SU-DHL-6 (cell line): ENCODE measurements around the gene JADE2.
A peak's percentile ranks its signal among the peaks of the same experiment; 100 is the strongest.

Source experiments
- H2AFZ ChIP-seq: fragments of 200-600 bp; sonication (generic); 2 replicates; pipeline ENCODE4 v1.6.1; 2014; ENCODE audit warnings: low read depth, mild to moderate bottlenecking, moderate library complexity, mixed read lengths, antibody characterized with exemption, low read length; ENCODE audit not compliant: severe bottlenecking
- H3F3A ChIP-seq: fragments of 200-600 bp; shearing (Covaris generic); 2 replicates; pipeline ENCODE4 v1.6.0; 2016; ENCODE audit warnings: antibody characterized with exemption, mild to moderate bottlenecking; ENCODE audit not compliant: insufficient read depth
- H3K27ac ChIP-seq: fragments of 200-600 bp; sonication (generic); 2 replicates; pipeline ENCODE4 v1.5.1; 2016; ENCODE audit warnings: low read depth, mild to moderate bottlenecking, low read length, moderate library complexity, mixed read lengths
- H3K27me3 ChIP-seq: fragments of 200-600 bp; sonication (generic), shearing (Covaris generic); 2 replicates; pipeline ENCODE4 v1.6.0; 2014; ENCODE audit warnings: mild to moderate bottlenecking, low read length
- H3K36me3 ChIP-seq: fragments of 200-600 bp; sonication (generic); 2 replicates; pipeline ENCODE4 v1.6.1; 2014; ENCODE audit warnings: mild to moderate bottlenecking, low read length, mixed read lengths
- H3K4me2 ChIP-seq: fragments of 300-600, 200-600 bp; shearing (Covaris generic), sonication (generic); 2 replicates; pipeline ENCODE4 v1.6.0; 2014; ENCODE audit warnings: low read length, low read depth, mild to moderate bottlenecking; ENCODE audit not compliant: poor library complexity, severe bottlenecking
- H3K4me3 ChIP-seq: fragments of 200-600 bp; sonication (generic); 2 replicates; pipeline ENCODE4 v1.5.1; 2014; ENCODE audit warnings: antibody characterized with exemption, low read length, mild to moderate bottlenecking, mixed read lengths; ENCODE audit not compliant: insufficient read depth, poor library complexity, severe bottlenecking
- H3K79me2 ChIP-seq: fragments of 200-600 bp; sonication (generic); 2 replicates; pipeline ENCODE4 v1.6.1; 2014; ENCODE audit warnings: mild to moderate bottlenecking, low read length, moderate library complexity; ENCODE audit not compliant: insufficient read depth
- H3K9ac ChIP-seq: fragments of 200-600 bp; sonication (generic); 2 replicates; pipeline ENCODE4 v1.7.0; 2014; ENCODE audit warnings: mild to moderate bottlenecking, low read length
- H3K9me2 ChIP-seq: fragments of 200-600 bp; sonication (generic); replicated peaks from 2 replicates; pipeline ENCODE4 v1.6.1; 2014; ENCODE audit warnings: low read length; ENCODE audit not compliant: insufficient read depth
- H3K9me3 ChIP-seq: fragments of 200-600 bp; sonication (generic); 2 replicates; pipeline ENCODE4 v1.6.1; 2014; ENCODE audit warnings: low read length, mixed read lengths; ENCODE audit not compliant: insufficient read depth
- H4K20me1 ChIP-seq: fragments of 200-600 bp; sonication (generic); 2 replicates; pipeline ENCODE4 v1.6.1; 2014; ENCODE audit warnings: low read depth, mild to moderate bottlenecking, antibody characterized with exemption, low read length, moderate library complexity, mixed read lengths
- EZH2phosphoT487 ChIP-seq: fragments of 200-600 bp; sonication (generic), shearing (Covaris generic); conservative IDR thresholded peaks from 2 replicates; pipeline ENCODE4 v1.6.1; 2018; ENCODE audit warnings: mild to moderate bottlenecking, antibody characterized with exemption, low read length, moderate library complexity, mixed read lengths
- TF ChIP-seq, protein P1 (sequence below): fragments of 200-600 bp; sonication (generic); IDR thresholded peaks from one replicate; pipeline ENCODE4 v1.5.1; 2017; ENCODE audit warnings: antibody characterized with exemption, mild to moderate bottlenecking, low read length, moderate library complexity; ENCODE audit not compliant: insufficient read depth, poor library complexity, severe bottlenecking

Gene JADE2

DNA sequence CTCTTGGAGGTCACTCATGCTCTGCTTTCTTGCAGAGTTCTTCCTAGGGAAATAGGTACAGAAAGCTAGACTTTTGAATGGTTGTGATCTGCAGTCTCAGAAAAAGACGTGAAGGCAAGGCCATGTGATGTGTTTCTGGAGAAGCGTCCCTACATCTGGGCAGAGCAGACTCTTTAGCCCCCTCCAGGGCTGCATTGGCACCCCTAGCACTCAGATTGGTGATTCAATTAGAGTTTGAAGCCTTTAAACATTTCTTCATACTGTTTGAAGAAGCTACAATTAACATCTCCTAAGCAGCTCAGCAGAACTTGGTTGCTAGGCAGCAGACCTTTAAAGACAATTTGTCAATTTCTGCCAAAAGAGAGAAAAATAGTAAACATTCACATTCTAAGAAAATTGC is 21.6 kb downstream of the JADE2 start:
- Histone ChIP-seq H3K79me2 (no peaks in the 10 kb centered on the region; the same call in 1 of the 2 replicates), H3K4me2 (no peak overlapping the region), H3K27me3 (no peaks in the 10 kb centered on the region), H3K9me3 (no peaks in the 10 kb centered on the region), H3K27ac (peak overlapping the region; percentile 44), H3K36me3 (no peaks in the 10 kb centered on the region), H3F3A (peaks cover 11% of the 10 kb centered on the region; the same call in 1 of the 2 replicates), H3K4me3 (no peak overlapping the region), H3K9me2 (no peaks in the 10 kb centered on the region), H3K9ac (no peak overlapping the region), H4K20me1 (no peaks in the 10 kb centered on the region), H2AFZ (no peak overlapping the region)
- no peak for TF ChIP-seq EZH2phosphoT487
- TF ChIP-seq, protein P1, sequence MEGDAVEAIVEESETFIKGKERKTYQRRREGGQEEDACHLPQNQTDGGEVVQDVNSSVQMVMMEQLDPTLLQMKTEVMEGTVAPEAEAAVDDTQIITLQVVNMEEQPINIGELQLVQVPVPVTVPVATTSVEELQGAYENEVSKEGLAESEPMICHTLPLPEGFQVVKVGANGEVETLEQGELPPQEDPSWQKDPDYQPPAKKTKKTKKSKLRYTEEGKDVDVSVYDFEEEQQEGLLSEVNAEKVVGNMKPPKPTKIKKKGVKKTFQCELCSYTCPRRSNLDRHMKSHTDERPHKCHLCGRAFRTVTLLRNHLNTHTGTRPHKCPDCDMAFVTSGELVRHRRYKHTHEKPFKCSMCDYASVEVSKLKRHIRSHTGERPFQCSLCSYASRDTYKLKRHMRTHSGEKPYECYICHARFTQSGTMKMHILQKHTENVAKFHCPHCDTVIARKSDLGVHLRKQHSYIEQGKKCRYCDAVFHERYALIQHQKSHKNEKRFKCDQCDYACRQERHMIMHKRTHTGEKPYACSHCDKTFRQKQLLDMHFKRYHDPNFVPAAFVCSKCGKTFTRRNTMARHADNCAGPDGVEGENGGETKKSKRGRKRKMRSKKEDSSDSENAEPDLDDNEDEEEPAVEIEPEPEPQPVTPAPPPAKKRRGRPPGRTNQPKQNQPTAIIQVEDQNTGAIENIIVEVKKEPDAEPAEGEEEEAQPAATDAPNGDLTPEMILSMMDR: no peak

DNA sequence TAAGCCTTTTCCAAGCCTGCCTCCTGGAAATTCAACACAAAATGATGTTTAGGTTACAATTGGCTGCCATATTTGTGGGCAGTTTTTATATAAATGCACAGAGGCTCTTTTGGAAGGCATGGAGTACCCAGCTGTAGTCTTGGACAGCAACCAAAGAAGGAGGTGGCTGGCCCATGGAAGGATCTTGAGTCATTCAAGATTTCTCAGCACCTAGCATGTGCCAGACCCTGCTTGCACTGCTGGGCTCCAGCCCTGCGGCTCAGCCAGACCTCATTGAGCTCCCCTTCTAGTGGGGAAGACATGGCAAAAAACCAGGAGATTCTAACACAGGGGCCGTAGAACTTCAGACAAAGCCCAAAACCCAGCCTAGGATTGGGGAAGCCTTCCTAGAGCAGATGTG is 22.1 kb downstream of the JADE2 start:
- H3K4me3 ChIP-seq: no peak overlapping the region
- TF ChIP-seq, protein P1: no peak
- no peak for TF ChIP-seq EZH2phosphoT487
- H3F3A ChIP-seq: peaks cover 11% of the 10 kb centered on the region; the same call in 1 of the 2 replicates
- H3K4me2 ChIP-seq: no peak overlapping the region
- no peak overlapping the region for H2AFZ ChIP-seq
- no peaks in the 10 kb centered on the region for H4K20me1 ChIP-seq
- no peaks in the 10 kb centered on the region; the same call in 1 of the 2 replicates for H3K79me2 ChIP-seq
- peak overlapping the region; percentile 44; the same call in 1 of the 2 replicates for H3K27ac ChIP-seq
- H3K9me2 ChIP-seq: no peaks in the 10 kb centered on the region
- no peaks in the 10 kb centered on the region for H3K27me3 ChIP-seq
- H3K36me3 ChIP-seq: no peaks in the 10 kb centered on the region
- no peaks in the 10 kb centered on the region for H3K9me3 ChIP-seq
- no peak overlapping the region for H3K9ac ChIP-seq

DNA sequence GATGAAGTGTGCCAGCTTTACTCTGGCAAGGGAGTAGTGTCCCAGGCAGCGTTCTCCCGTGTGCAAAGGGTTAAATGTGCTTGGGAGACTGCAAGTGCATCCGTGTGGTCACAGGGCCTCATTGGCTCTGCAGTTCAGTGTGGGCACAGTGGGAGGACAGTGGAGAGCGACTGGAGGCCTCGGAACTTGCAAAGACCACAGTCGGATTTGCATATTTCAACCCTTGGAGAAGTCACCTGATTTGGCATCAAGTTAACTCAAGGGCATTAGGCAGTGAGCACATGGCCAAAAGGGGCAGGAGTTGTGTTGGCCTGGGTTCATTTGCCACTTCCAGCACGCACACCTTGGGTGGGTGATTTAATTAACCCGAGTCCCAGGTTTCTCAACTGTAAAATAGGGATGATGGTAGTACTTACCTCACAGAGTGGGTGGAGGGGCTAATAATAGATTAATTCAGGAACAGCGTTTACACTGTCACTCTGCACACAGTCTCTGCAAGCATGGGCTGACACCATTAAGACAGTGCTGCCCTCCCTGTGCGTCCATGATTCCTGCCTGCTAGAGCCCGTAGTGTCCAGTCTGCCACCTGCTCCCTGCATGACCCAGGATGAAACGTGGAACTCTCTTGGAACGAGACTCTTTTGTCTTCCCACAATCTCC is 22.7 kb downstream of the JADE2 start:
- Histone ChIP-seq H3K9me2 (no peaks in the 10 kb centered on the region), H3K36me3 (no peaks in the 10 kb centered on the region), H3K79me2 (no peaks in the 10 kb centered on the region; the same call in 1 of the 2 replicates), H4K20me1 (no peaks in the 10 kb centered on the region), H3K4me3 (no peak overlapping the region), H3F3A (peaks cover 11% of the 10 kb centered on the region; the same call in 1 of the 2 replicates), H3K9me3 (no peaks in the 10 kb centered on the region), H3K9ac (no peak overlapping the region), H3K27ac (0 out of 2 replicates have a peak overlapping the region, but pooled peaks have one; percentile 5), H3K27me3 (no peaks in the 10 kb centered on the region), H3K4me2 (no peak overlapping the region), H2AFZ (no peak overlapping the region)
- TF ChIP-seq, protein P1: no peak
- TF ChIP-seq EZH2phosphoT487: no peak
